ENCODE data around the gene SMIM32. TPM values are rescaled to one million over a fixed set of nuclear protein-coding genes. Genes with fewer than 3 reads are reported as not detected.

SMIM32 gene
- total RNA-seq, 6 experiments from 2014 or later, result 0.25 to 1.1 TPM; not detected in 4

DNA sequence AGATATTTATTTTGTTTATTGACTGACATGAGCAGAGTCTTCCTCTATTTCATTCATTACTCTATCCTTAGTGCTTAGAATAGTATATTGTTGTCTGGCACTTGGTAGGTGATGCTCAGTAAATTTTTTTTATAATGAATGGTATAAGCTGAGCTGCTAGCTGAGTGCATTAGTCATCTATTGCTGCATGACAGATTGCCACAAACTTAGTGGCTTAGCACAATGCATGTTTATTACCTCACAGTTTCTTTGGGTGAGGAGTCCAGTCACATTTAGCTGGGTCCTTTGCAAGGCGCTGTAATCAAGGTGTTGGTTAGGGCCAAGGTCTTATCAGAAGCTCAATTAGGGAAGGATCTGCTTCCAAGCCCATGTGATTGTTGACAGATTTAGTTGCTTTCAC is 37.2 kb downstream of the SMIM32 start:
- intact Hi-C loops (cut with DNase I), result no loop called here
- no peak overlapping the region for H3K27ac ChIP-seq
- peaks cover 0 to 24% (median 8%) of the 10 kb centered on the region in 4 donors for H3K36me3 ChIP-seq
- no CpG with 5 or more reads among the region's 1 CpG for WGBS (ENCODE audit: insufficient coverage, low coverage, low lambda C conversion rate, missing lambda C conversion rate)
- no peaks in the 10 kb centered on the region for H3K27me3 ChIP-seq
- H3K4me3 ChIP-seq, result no peak overlapping the region
- no peak for DNase-seq
- no peaks in the 10 kb centered on the region for H3K9me3 ChIP-seq
- ATAC-seq, result no peak
- TF ChIP-seq, protein P1, sequence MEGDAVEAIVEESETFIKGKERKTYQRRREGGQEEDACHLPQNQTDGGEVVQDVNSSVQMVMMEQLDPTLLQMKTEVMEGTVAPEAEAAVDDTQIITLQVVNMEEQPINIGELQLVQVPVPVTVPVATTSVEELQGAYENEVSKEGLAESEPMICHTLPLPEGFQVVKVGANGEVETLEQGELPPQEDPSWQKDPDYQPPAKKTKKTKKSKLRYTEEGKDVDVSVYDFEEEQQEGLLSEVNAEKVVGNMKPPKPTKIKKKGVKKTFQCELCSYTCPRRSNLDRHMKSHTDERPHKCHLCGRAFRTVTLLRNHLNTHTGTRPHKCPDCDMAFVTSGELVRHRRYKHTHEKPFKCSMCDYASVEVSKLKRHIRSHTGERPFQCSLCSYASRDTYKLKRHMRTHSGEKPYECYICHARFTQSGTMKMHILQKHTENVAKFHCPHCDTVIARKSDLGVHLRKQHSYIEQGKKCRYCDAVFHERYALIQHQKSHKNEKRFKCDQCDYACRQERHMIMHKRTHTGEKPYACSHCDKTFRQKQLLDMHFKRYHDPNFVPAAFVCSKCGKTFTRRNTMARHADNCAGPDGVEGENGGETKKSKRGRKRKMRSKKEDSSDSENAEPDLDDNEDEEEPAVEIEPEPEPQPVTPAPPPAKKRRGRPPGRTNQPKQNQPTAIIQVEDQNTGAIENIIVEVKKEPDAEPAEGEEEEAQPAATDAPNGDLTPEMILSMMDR (IDR thresholded peaks at IDR 0.05), result no peak
- TF ChIP-seq POLR2A (IDR thresholded peaks at IDR 0.05), result no peak
- peaks cover 0 to 15% (median 3%) of the 10 kb centered on the region in 4 donors for H3K4me1 ChIP-seq

DNA sequence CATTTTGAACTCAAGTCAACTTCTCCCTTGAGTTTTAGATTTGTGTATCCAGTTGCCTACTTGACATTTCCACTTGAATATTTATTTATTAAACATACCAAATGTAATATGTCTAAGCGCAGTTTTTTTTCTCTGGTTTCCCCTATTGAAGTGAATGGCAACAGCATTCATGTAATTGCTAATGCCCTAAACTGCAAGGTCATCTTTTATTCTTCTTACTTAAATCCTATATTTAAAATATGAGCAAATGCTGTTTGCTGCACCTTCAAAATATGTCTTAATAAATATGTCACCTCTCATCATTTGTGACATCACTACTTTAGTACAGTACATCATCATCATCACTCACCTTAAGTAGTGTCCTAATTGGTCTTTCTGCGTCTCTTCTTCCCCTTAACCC is 37.9 kb downstream of the SMIM32 start:
- no peak overlapping the region for H3K27ac ChIP-seq
- no peaks in the 10 kb centered on the region for H3K9me3 ChIP-seq
- H3K36me3 ChIP-seq, result peaks cover 0 to 24% (median 8%) of the 10 kb centered on the region in 4 donors
- peaks cover 0 to 22% (median 7%) of the 10 kb centered on the region in 4 donors for H3K4me1 ChIP-seq
- WGBS (ENCODE audit: insufficient coverage, low coverage, low lambda C conversion rate, missing lambda C conversion rate), result 92% methylated on average over 2 of the region's 2 CpGs
- intact Hi-C loops (cut with DNase I), result no loop called here
- TF ChIP-seq POLR2A (IDR thresholded peaks at IDR 0.05), result no peak
- TF ChIP-seq, protein P1 (IDR thresholded peaks at IDR 0.05), result no peak
- ATAC-seq (no peak), DNase-seq (no peak)
- H3K4me3 ChIP-seq, result no peak overlapping the region
- no peaks in the 10 kb centered on the region for H3K27me3 ChIP-seq

DNA sequence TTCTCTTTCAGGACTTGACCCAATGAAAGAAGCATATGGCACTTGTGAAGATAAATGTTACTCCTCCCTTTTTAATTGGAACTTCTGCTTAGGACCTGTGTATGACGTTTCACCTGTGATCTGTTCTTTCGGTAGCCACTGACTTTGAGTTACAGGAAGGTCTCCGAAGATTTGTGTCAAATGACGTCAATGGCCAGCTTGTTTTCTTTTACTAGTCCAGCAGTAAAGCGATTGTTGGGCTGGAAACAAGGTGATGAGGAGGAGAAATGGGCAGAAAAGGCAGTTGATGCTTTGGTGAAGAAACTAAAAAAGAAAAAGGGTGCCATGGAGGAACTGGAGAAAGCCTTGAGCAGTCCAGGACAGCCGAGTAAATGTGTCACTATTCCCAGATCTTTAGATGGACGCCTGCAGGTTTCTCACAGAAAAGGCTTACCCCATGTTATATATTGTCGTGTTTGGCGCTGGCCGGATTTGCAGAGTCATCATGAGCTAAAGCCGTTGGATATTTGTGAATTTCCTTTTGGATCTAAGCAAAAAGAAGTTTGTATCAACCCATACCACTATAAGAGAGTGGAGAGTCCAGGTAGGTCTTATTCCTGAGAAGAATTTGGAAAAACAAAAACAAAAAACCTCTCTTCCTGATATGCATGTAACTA is 39.3 kb downstream of the SMIM32 start:
- ATAC-seq (no peak), DNase-seq (no peak)
- H3K27ac ChIP-seq, result no peak overlapping the region
- H3K36me3 ChIP-seq, result peaks cover 0 to 24% (median 8%) of the 10 kb centered on the region in 4 donors
- WGBS (ENCODE audit: insufficient coverage, low coverage, low lambda C conversion rate, missing lambda C conversion rate), result 94% methylated on average over 11 of the region's 11 CpGs
- TF ChIP-seq, protein P1 (IDR thresholded peaks at IDR 0.05), result no peak
- no peak for TF ChIP-seq POLR2A (IDR thresholded peaks at IDR 0.05)
- no peak overlapping the region for H3K4me3 ChIP-seq
- no peaks in the 10 kb centered on the region for H3K9me3 ChIP-seq
- intact Hi-C loops (cut with DNase I), result no loop called here
- no peaks in the 10 kb centered on the region for H3K27me3 ChIP-seq
- peaks cover 0 to 36% (median 7%) of the 10 kb centered on the region in 4 donors for H3K4me1 ChIP-seq

DNA sequence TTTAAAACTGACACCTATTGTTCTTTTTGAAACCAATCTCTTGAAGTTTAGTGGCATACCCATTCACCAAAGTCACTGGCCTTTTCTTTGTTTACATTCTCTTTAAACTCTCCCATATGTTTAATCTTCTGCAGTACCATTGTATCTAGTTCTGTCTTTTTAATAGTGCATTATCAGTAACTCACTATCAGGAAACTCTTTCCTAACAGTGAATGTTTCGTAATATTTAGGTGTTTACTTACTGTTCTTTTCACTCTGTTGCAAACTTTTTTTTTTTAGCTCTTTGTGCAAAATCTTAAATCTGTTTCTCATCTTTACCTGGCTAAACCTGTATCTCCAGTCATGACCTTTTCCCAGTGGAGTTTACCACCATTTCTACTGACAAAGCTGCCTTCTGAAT is 43.1 kb downstream of the SMIM32 start:
- DNase-seq, result no peak
- no peak overlapping the region for H3K4me3 ChIP-seq
- peak; percentile 77 to 90 (median 84) for ATAC-seq
- intact Hi-C loops (cut with DNase I), result no loop called here
- H3K36me3 ChIP-seq, result peaks cover 0 to 12% (median 4%) of the 10 kb centered on the region in 4 donors
- H3K4me1 ChIP-seq, result peaks cover 0 to 42% (median 7%) of the 10 kb centered on the region in 4 donors
- TF ChIP-seq, protein P1 (IDR thresholded peaks at IDR 0.05), result no peak
- TF ChIP-seq POLR2A (IDR thresholded peaks at IDR 0.05), result no peak
- WGBS (ENCODE audit: insufficient coverage, low coverage, low lambda C conversion rate, missing lambda C conversion rate), result 19% methylated on average over 1 of the region's 1 CpG
- H3K27me3 ChIP-seq, result no peaks in the 10 kb centered on the region
- H3K27ac ChIP-seq, result peak overlapping the region in 2 of 3 donors; percentile 41 to 44
- H3K9me3 ChIP-seq, result no peaks in the 10 kb centered on the region

All from right lobe of liver (tissue), 6 donors.